Measurements from ENCODE around the gene TRIM24.
"Not testable (repeated sequence)": the region's sequence is repeated elsewhere in the genome, so short reads cannot be mapped to it uniquely, and the experiment has no call there.

The TRIM24 gene

GRCh38 chr7:138460176-138460648 lies at the start of gene TRIM24:
TRIM24 (plus strand) TSS chr7:138460259; CDS start chr7:138460549, 290 bp downstream.
- no peak for FAIRE-seq

GRCh38 chr7:138412077-138412476 lies 48.0 kb upstream of the TRIM24 start:
- FAIRE-seq, result not testable (repeated sequence)

DNA sequence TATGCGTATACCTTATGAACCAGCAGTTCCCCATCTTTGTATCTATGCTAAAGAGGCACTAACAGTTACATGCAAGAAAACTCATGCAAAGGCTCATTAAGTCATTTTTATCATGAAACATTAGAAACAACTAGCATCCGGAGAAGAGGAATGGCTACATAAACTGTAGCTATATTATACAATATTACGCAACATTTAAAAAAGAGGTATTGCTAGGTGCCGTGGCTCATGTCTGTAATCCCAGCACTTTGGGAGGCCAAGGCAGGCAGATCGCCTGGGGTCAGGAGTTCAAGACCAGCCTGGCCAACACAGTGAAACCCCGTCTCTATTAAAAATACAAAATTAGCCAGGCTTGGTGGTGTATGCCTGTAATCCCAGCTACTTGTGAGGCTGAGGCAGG lies 47.1 kb upstream of the TRIM24 start:
- not testable (repeated sequence) for FAIRE-seq

GRCh38 chr7:138417078-138417700 lies 42.9 kb upstream of the TRIM24 start:
- FAIRE-seq, result no peak

DNA sequence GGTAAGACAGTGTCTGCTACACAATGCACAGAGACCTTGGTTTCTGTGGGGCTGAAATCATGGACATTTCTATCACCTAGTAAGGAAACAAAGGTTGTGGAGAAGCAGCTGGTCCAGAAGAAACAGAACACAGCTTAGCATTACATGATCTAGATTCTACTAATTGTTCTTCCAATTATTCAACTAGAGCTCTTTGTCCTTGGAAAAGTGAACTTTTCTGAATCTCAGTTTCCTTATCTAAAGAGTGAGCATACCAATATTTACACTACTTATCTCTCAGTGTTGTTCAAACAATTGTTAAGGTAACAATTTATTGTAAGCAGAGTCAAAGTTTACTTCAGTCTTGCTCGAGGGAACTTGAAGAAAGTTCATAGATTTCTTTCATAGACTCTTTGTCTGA lies 42.3 kb upstream of the TRIM24 start:
- FAIRE-seq, result no peak

GRCh38 chr7:138418403-138418802 lies 41.7 kb upstream of the TRIM24 start:
- FAIRE-seq, result not testable (repeated sequence)

GRCh38 chr7:138425026-138425425 lies 35.0 kb upstream of the TRIM24 start:
- no peak for FAIRE-seq

- no peak for FAIRE-seq
Measured at GRCh38 chr7:138429577-138430250, 30.3 kb upstream of the TRIM24 start.

GRCh38 chr7:138431517-138431916 lies 28.5 kb upstream of the TRIM24 start:
- FAIRE-seq, result no peak

GRCh38 chr7:138433583-138434443 lies 26.2 kb upstream of the TRIM24 start:
- FAIRE-seq, result no peak

DNA sequence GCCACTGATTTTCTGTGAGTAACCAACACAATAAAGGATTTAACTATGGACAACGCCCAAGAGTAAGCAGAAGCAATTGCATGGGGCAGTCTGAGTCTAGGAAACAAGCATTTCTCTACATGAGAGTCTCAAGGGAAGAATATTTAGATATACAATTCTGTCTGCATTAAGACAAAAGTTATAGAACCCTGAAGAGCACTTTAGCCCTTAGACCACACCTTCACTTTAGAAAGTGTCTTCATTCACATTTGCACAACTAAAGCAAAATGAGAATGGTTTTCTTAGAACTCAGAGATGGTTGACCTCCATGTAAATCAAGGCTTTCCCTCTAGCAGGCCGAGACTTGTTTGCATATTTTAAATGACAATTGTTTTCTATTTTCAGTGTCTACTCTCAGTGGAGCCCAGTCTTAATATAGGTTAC lies 25.5 kb upstream of the TRIM24 start:
- FAIRE-seq, result no peak

DNA sequence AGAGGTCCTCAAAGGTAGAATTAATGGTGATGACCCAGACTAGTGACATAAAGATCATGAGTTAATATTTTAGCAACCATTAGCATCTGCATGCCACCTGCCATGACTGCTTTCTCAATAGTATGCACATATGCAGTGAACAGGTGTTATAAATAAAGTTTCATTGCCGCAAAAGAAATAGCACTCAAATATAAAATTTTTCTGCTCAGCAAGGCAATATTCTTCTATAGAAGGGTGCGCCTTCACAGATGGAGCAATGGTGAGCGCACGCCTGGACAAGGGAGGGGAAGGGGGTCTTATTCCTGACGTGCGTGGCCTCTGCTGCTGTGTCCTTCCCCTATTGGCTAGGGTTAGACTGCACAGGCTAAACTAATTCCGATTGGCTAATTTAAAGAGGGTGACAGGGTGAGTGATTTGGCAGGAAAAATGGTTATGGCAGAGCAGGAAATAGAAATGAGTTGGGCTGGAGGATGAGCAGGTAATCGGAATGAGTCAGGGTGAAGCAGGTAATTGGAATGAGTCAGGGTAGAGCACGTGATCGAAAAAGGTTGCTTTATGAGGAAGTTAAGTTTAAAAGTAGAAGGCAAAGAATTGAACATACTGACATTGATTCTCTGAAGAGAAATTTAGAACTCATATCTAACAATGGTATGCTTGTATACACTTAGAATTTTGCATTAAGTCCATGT lies 24.7 kb upstream of the TRIM24 start:
- FAIRE-seq, result no peak

GRCh38 chr7:138436388-138436787 lies 23.7 kb upstream of the TRIM24 start:
- FAIRE-seq, result no peak

- FAIRE-seq, result no peak
Measured at GRCh38 chr7:138440460-138440859, 19.6 kb upstream of the TRIM24 start.

DNA sequence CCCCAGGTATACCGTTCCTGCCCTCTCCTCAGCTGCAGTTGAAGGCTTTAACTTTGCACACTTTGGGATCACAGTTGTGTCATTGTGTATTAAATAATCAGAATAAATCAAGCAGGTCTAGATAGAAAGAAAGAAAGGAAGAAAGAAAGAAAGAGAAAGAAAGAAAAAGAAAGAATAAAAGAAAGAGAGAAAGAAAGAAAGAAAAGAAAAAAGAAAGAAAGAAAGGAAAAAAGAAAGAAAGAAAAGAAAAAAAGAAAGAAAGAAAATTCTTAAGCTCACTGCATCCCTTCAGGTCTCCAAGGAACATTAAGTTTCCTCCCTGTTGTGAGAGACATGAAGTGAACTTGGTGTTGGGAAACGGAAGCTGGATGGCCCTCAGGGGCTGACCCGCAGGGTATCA lies 17.2 kb upstream of the TRIM24 start:
- no peak for FAIRE-seq

GRCh38 chr7:138449580-138449979 lies 10.5 kb upstream of the TRIM24 start:
- no peak for FAIRE-seq

DNA sequence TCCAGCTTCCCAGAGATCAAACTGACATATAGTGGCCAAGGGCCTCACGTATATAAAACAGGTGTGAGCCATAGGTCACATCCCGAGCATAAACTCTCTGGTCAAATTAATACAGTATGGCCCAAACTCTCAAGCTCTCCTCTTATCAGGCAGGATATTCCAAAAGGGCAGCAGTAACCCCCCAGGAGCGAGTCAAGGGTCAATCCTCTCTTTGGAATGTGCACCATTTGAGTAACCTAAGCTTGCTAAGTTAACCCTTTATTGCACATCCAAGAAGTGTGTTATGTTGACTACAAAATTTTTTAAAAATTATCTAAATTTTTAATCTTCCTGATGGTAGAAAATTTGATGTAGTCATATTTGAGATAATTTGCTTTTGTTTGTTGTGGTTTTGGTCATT lies 4.5 kb upstream of the TRIM24 start:
- no peak for FAIRE-seq

- FAIRE-seq, result no peak
Measured at GRCh38 chr7:138456220-138456619, 3.8 kb upstream of the TRIM24 start.

- FAIRE-seq, result no peak
Measured at GRCh38 chr7:138458576-138459412, 1.3 kb upstream of the TRIM24 start.

DNA sequence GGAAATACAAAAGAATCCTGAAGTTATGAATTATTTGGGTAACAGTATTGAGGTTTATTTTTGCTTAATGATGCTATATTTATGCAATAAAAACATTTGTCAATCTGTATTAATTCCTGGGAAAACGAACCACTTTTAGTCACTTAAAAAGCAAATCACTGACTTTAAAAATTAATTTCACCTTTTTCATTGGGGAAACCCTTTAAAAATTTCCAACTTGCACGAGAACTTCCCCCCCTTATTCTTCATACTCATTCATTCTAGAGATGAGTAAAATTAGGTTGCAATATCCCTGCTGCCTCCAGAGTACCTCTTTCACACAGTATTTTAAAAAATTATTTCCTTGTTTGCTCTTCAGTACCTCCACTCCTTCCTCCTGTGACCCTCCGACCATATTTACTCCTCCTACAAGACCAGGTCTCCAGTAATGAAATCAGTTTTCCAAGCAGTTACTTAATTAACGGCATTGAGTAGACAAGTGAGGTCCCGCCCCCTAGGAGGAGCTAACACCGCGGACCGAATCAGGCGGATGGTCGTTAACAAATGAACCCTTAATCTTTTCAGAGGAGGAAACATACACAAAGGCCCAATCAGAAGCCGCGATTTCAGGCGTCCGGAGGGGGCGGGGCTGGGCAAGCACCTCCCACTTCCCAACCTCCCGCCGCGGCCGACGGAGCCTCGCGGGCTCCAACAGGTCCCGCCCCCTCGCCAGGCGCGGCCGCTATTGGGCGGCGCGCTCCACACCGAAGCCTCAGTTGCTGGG lies 465 bp upstream of the TRIM24 start:
- peak; percentile 98 for FAIRE-seq

Data from A204.1 (cell line).